ENCODE measurements around the gene MORN1. TPM values are rescaled to one million over a fixed set of nuclear protein-coding genes. Genes with fewer than 3 reads are reported as not detected.

MORN1 gene
- total and polyA plus RNA-seq, 2 of the 8 experiments (the other 6 are each of a cell fraction or from before 2014, with no cell fraction given), result 5.0 to 9.1 TPM

DNA sequence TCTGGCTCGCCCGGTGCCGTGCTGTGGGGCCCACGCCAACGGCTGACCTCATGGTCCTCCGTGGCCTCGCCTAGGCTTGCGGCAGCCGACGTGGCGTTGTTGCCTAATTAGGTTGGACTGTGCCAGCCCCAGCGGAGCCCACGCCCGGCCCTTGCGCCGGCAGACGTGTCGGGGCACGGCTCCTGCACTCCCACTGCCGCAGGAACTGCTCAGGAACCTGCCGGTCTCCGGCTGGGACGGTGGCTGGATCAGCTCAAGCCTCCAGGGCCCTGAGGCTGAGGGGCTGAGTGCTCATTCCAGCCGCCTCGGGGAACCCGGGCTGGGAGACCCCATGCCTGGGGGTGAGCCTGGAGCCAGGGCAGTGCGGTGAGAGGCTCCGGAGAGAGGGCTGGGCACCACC is 37.1 kb upstream of the MORN1 start:
- H3K4me2 ChIP-seq (ENCODE audit: insufficient read depth in 1 of 2, low read depth in 2 of 2, low read length in 2 of 2), result no peak overlapping the region
- no peak overlapping the region for H3K23ac ChIP-seq (ENCODE audit: insufficient read length)
- H3K18ac ChIP-seq (ENCODE audit: extremely low read depth, low read length), result no peak overlapping the region
- H4K5ac ChIP-seq (ENCODE audit: insufficient read length, low read depth, low read length), result no peak overlapping the region
- no peak overlapping the region; the same call in 1 of the 2 replicates for H4K8ac ChIP-seq (ENCODE audit: extremely low read depth, insufficient read depth, low read length)
- H3K9me3 ChIP-seq (ENCODE audit: insufficient read depth in 2 of 2, low read depth in 1 of 2, low read length in 1 of 2), result peaks cover 11 to 27% of the 10 kb centered on the region in 2 experiments; a peak in 3 of 4 replicates
- H2AFZ ChIP-seq (ENCODE audit: low read length), result no peak overlapping the region
- H3K56ac ChIP-seq (replicated peaks; ENCODE audit: insufficient read length, low read depth, low read length), result no peak overlapping the region
- H4K91ac ChIP-seq (replicated peaks; ENCODE audit: insufficient read length, low read length), result no peak overlapping the region
- no peak overlapping the region for H2BK120ac ChIP-seq (replicated peaks; ENCODE audit: low read depth, low read length)
- POLR2A ChIA-PET (ENCODE audit: partially characterized antibody), result no interaction called here
- DNase-seq (ENCODE audit: low read depth in 1 of 2, low spot score in 2 of 2) (no peak), FAIRE-seq (no peak)
- no peak overlapping the region for H3K27ac ChIP-seq (ENCODE audit: low read depth, low read length)
- H3K79me2 ChIP-seq (ENCODE audit: control insufficient read depth in 1 of 2, insufficient read depth in 2 of 2, low read length in 2 of 2), result no peaks in the 10 kb centered on the region
- no peak overlapping the region for H2BK15ac ChIP-seq (ENCODE audit: low read length)
- no peak overlapping the region for H2AK5ac ChIP-seq (ENCODE audit: low read depth, low read length)
- H3K23me2 ChIP-seq (ENCODE audit: low read depth, low read length), result no peaks in the 10 kb centered on the region
- no peak overlapping the region for H3K4me3 ChIP-seq (ENCODE audit: extremely low read depth in 1 of 4, insufficient read depth in 2 of 4, low read depth in 3 of 4, low read length in 4 of 4)
- H3K14ac ChIP-seq (ENCODE audit: insufficient read length), result no peak overlapping the region
- CTCF ChIA-PET (ENCODE audit: partially characterized antibody), result interaction anchor here (0.6 to 2.2 kb wide), 2 partner anchors 32 to 133 kb away, joined by 3 to 7 read pairs; no protein-coding TSS in a partner anchor
- H4K20me1 ChIP-seq (replicated peaks in 1 of 2; ENCODE audit: control insufficient read depth in 1 of 2, insufficient read depth in 2 of 2, low read length in 2 of 2), result peaks cover 0 to 1% of the 10 kb centered on the region in 2 experiments
- H3K36me3 ChIP-seq (ENCODE audit: control insufficient read depth in 2 of 4, insufficient read depth in 4 of 4, low read length in 3 of 4), result no peaks in the 10 kb centered on the region
- no peak overlapping the region for H3K9ac ChIP-seq (replicated peaks in 1 of 4; ENCODE audit: extremely low read depth in 1 of 4, low read depth in 3 of 4, low read length in 3 of 4)
- H3K79me1 ChIP-seq (ENCODE audit: low read depth, low read length), result no peaks in the 10 kb centered on the region
- 93% methylated on average over 28 of the region's 28 CpGs; no CpG with 5 or more reads in 1 of the 2 experiments for WGBS, 2 experiments (ENCODE audit: extremely low coverage in 1 of 2, insufficient coverage in 1 of 2, insufficient read length in 1 of 2, insufficient replicate concordance in 2 of 2, low coverage in 1 of 2, low lambda C conversion rate in 2 of 2, missing lambda C conversion rate in 1 of 2)
- no peak overlapping the region for H3K4ac ChIP-seq (replicated peaks; ENCODE audit: insufficient read length, low read depth, low read length)
- no peaks in the 10 kb centered on the region for H3K4me1 ChIP-seq (replicated peaks in 1 of 4; ENCODE audit: control insufficient read depth in 3 of 4, insufficient read depth in 4 of 4, low read length in 3 of 4)
- 0 out of 7 replicates have a peak, but pooled peaks cover 0 to 2% (median 0%) of the 10 kb centered on the region in 4 experiments for H3K27me3 ChIP-seq (replicated peaks in 1 of 4; ENCODE audit: control insufficient read depth in 3 of 4, extremely low read depth in 1 of 4, insufficient read depth in 3 of 4, low read length in 3 of 4)
- H2BK12ac ChIP-seq (ENCODE audit: low read depth, low read length), result no peak overlapping the region
- H2BK20ac ChIP-seq (ENCODE audit: low read length), result no peak overlapping the region
- H2BK5ac ChIP-seq (ENCODE audit: low read depth, low read length), result no peak overlapping the region
- TF ChIP-seq, protein P1, sequence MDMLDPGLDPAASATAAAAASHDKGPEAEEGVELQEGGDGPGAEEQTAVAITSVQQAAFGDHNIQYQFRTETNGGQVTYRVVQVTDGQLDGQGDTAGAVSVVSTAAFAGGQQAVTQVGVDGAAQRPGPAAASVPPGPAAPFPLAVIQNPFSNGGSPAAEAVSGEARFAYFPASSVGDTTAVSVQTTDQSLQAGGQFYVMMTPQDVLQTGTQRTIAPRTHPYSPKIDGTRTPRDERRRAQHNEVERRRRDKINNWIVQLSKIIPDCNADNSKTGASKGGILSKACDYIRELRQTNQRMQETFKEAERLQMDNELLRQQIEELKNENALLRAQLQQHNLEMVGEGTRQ (IDR thresholded peaks at IDR 0.05; ENCODE audit: low read length), result no peak
- no peak for TF ChIP-seq SIN3A (conservative IDR thresholded peaks at IDR 0.05 in 1 of 2, IDR thresholded peaks at IDR 0.05 in 1 of 2; ENCODE audit: low read depth in 1 of 2, low read length in 2 of 2)
- TF ChIP-seq CBX8 (IDR thresholded peaks at IDR 0.05; ENCODE audit: borderline replicate concordance, low read depth, low read length), result no peak
- no peak for TF ChIP-seq CHD1 (IDR thresholded peaks at IDR 0.05; ENCODE audit: low read depth, low read length)
- no peak for TF ChIP-seq SP1 (IDR thresholded peaks at IDR 0.05; ENCODE audit: low read depth, low read length)
- no peak for TF ChIP-seq SAP30 (IDR thresholded peaks at IDR 0.05; ENCODE audit: insufficient read depth, insufficient replicate concordance, low read length)
- TF ChIP-seq GABPA (IDR thresholded peaks at IDR 0.05; ENCODE audit: borderline replicate concordance, insufficient read depth, low read length), result no peak
- no peak for TF ChIP-seq NRF1 (IDR thresholded peaks at IDR 0.05; ENCODE audit: low read depth, low read length)
- TF ChIP-seq ASH2L (IDR thresholded peaks at IDR 0.05; ENCODE audit: low read length), result no peak
- no peak for TF ChIP-seq SP2 (IDR thresholded peaks at IDR 0.05; ENCODE audit: low read length)
- no peak for TF ChIP-seq FOSL1 (IDR thresholded peaks at IDR 0.05; ENCODE audit: insufficient read depth, low read depth, low read length)
- no peak for TF ChIP-seq PHF8 (conservative IDR thresholded peaks at IDR 0.05; ENCODE audit: low read depth, low read length)
- no peak for TF ChIP-seq CBX5 (IDR thresholded peaks at IDR 0.05; ENCODE audit: low read depth, low read length)

All from H1 (cell line).